GM19372 (cell line): Measurements from ENCODE around the gene NODAL.
"Not testable (repeated sequence)": the region's sequence is repeated elsewhere in the genome, so short reads cannot be mapped to it uniquely, and the experiment has no call there.

Source experiments
- ATAC-seq: cut with Tn5 transposase; IDR thresholded peaks from one replicate; pipeline ENCODE4 v1.9.1; 2021; ENCODE audit warnings: mild to moderate bottlenecking, low read depth, moderate library complexity; ENCODE audit not compliant: unreplicated experiment

NODAL gene

GRCh38 chr10:70441161-70441894, at the start of gene NODAL:
NODAL (minus strand) TSS chr10:70441681; CDS start chr10:70441667, 14 bp downstream.
- ATAC-seq, result no peak

GRCh38 chr10:70490142-70490541, 48.7 kb upstream of the NODAL start:
- no peak for ATAC-seq

GRCh38 chr10:70487824-70488223, 46.3 kb upstream of the NODAL start:
- no peak for ATAC-seq

GRCh38 chr10:70483872-70484271, 42.4 kb upstream of the NODAL start:
- ATAC-seq, result not testable (repeated sequence)

- ATAC-seq, result no peak
Observed at GRCh38 chr10:70482982-70483760, 41.7 kb upstream of the NODAL start.

GRCh38 chr10:70481831-70482530, 40.5 kb upstream of the NODAL start:
- ATAC-seq, result no peak

GRCh38 chr10:70481105-70481504, 39.6 kb upstream of the NODAL start:
- ATAC-seq, result no peak

- ATAC-seq, result no peak
Observed at GRCh38 chr10:70480239-70480861, 38.9 kb upstream of the NODAL start.

GRCh38 chr10:70479626-70480238, 38.3 kb upstream of the NODAL start:
- no peak for ATAC-seq

- ATAC-seq, result no peak
Observed at GRCh38 chr10:70479165-70479581, 37.7 kb upstream of the NODAL start.

GRCh38 chr10:70478191-70479164, 37.0 kb upstream of the NODAL start, which contains the start of gene PALD1:
PALD1 (plus strand) TSS chr10:70478767; CDS start chr10:70525952, 47,185 bp downstream.
- ATAC-seq, result no peak

GRCh38 chr10:70477661-70478162, 36.2 kb upstream of the NODAL start:
- no peak for ATAC-seq

- no peak for ATAC-seq
Observed at GRCh38 chr10:70476249-70477035, 35.0 kb upstream of the NODAL start.

- no peak for ATAC-seq
Observed at GRCh38 chr10:70475661-70476060, 34.2 kb upstream of the NODAL start.

- ATAC-seq, result no peak
Observed at GRCh38 chr10:70474780-70475179, 33.3 kb upstream of the NODAL start.

- ATAC-seq, result no peak
Observed at GRCh38 chr10:70472799-70473454, 31.4 kb upstream of the NODAL start.

GRCh38 chr10:70466951-70467350, 25.5 kb upstream of the NODAL start:
- no peak for ATAC-seq

GRCh38 chr10:70465832-70466231, 24.4 kb upstream of the NODAL start:
- ATAC-seq, result no peak
